Dendritic cell treated with granulocyte-macrophage colony-stimulating factor and Interleukin-4, amounts not matched to agents 40 ng/mL and 50 ng/mL, for 4 days (primary cell): ENCODE results near the gene EPB41L2.

ENCODE experiments used
- H3K27ac Mint-ChIP-seq: one replicate; pipeline ENCODE4 v1.8.0; 2022; ENCODE audit warnings: mild to moderate bottlenecking, mixed read lengths
- H3K27me3 Mint-ChIP-seq: one replicate; pipeline ENCODE4 v1.8.0; 2022; ENCODE audit warnings: mild to moderate bottlenecking, mixed read lengths
- H3K36me3 Mint-ChIP-seq: one replicate; pipeline ENCODE4 v1.8.0; 2022; ENCODE audit warnings: low read depth, mixed read lengths
- H3K4me1 Mint-ChIP-seq: one replicate; pipeline ENCODE4 v1.8.0; 2022; ENCODE audit warnings: low read depth, mixed read lengths
- H3K4me3 Mint-ChIP-seq: one replicate; pipeline ENCODE4 v1.8.0; 2022; ENCODE audit warnings: mild to moderate bottlenecking, moderate library complexity, mixed read lengths
- H3K9me3 Mint-ChIP-seq: one replicate; pipeline ENCODE4 v1.8.0; 2022; ENCODE audit warnings: mixed read lengths
- intact Hi-C: fragments of 100-400 bp; cut with micrococcal nuclease; formaldehyde crosslinking; loops from one replicate; pipeline ENCODE4 v1.15.0; 2022

The EPB41L2 gene

DNA sequence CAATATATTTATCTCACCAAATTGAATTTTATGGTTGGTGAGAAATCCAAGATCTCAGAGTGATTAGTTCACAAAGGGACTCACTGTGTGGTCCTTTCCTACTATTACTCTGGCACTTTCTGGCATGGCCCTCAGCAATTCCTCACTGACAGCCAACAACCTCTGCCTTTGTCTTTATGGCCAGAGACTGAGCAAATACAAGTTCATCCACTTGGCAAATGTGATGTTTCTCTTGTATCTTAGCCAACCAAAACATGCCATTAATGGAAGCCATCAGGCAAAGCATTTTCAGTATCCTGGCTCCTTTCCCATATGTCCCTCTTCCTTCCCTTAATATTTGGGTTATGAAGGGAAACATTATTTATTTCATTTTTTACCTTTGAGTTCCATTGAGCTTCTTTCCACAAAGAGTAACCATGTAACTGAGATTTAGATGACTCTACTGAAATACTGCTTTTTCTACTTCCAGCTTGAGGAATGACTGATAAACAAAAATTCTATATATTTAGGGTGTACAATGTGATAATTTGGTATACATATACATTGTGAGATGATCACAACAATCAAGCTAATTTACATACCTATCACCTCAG, 266.6 kb downstream of the EPB41L2 start:
- Mint-ChIP-seq H3K4me3 (no peak overlapping the region), H3K9me3 (no peaks in the 10 kb centered on the region), H3K27ac (no peak overlapping the region), H3K36me3 (no peaks in the 10 kb centered on the region), H3K4me1 (no peaks in the 10 kb centered on the region), H3K27me3 (no peaks in the 10 kb centered on the region)
- intact Hi-C loops, result no loop called here

DNA sequence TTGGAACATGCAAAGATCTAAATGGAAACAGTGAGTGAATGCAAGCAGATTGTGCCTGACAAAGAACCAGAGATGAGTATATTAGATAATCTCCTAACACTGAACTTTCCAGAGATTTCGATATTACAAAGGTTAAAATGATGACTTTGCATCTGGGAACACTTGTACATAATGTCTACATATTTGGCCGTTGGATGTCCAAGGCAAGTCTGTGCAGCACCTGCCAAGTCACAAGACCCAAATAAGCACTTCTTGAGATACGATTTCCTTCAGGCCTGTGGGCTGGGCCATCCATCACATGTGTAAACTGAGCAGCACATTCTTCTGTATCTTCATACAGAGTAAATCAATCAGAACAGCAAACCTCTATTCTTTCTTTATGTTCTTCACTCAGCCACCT, 268.3 kb downstream of the EPB41L2 start:
- Mint-ChIP-seq H3K27me3 (no peaks in the 10 kb centered on the region), H3K27ac (no peak overlapping the region), H3K4me1 (no peaks in the 10 kb centered on the region), H3K36me3 (no peaks in the 10 kb centered on the region), H3K9me3 (no peaks in the 10 kb centered on the region), H3K4me3 (no peak overlapping the region)
- intact Hi-C loops, result no loop called here

DNA sequence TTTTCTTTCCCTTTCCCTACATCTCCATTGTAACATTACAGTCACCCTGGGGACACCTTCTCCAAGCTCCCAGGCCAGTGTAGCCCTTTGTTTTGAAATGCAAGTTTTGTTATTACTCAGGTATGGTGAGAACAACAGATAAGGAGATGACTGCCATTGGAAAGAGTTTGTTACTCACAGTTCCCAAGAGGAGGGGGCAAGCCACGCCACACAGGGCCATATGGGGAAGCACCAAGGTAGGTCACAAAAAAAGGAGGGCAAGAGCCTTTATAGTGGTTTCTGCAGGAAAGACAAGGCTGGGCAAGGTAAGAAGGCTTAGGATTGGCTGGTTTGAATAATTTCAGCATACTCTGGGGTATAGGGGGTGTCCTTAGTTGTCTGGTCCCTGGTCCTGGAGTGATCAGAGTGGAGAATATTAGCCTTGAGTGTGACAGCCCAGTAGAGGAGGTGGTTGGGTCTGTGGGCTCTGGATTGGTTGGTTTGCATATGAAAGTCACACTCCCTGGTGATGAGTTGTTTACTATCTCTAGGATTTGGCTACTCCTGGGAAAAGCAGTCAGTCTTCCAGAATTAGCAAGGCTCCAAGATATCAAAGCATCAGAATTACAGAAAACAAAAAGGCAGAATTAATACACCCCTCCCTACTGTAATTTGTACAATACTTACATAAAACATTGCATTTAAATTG, 268.9 kb downstream of the EPB41L2 start:
- H3K36me3 Mint-ChIP-seq, result no peaks in the 10 kb centered on the region
- intact Hi-C loops, result no loop called here
- no peaks in the 10 kb centered on the region for H3K27me3 Mint-ChIP-seq
- no peak overlapping the region for H3K4me3 Mint-ChIP-seq
- H3K9me3 Mint-ChIP-seq, result no peaks in the 10 kb centered on the region
- H3K27ac Mint-ChIP-seq, result no peak overlapping the region
- no peaks in the 10 kb centered on the region for H3K4me1 Mint-ChIP-seq
